Bronchial epithelial cell (primary cell): ENCODE measurements around the gene SMCHD1. TPM values are rescaled to one million over a fixed set of nuclear protein-coding genes. Genes with fewer than 3 reads are reported as not detected.

ENCODE experiments used
- DNase-seq: peaks from one replicate; pipeline ENCODE4 v3.0.0-alpha.2; 2010; ENCODE audit warnings: low read depth
- FAIRE-seq: peaks from 2 replicates; lab custom pipeline; 2011; peaks lifted over from hg19 to GRCh38; lab: Jason Lieb, UNC
- H3K27me3 ChIP-seq: 2 replicates; pipeline ENCODE4 v1.5.1; 2011; ENCODE audit warnings: low read length; ENCODE audit not compliant: control insufficient read depth, insufficient read depth
- H3K36me3 ChIP-seq: 2 replicates; pipeline ENCODE4 v1.5.1; 2011; ENCODE audit warnings: low read length; ENCODE audit not compliant: control insufficient read depth, insufficient read depth
- H3K4me3 ChIP-seq: 2 replicates; pipeline ENCODE4 v1.5.1; 2011; ENCODE audit warnings: mild to moderate bottlenecking, low read depth, low read length, control low read depth
- CTCF ChIP-seq: IDR thresholded peaks from 2 replicates; pipeline ENCODE4 v1.5.1; 2011; ENCODE audit warnings: mild to moderate bottlenecking, moderate library complexity, low read length, control low read depth, inconsistent platforms; ENCODE audit not compliant: insufficient read depth, severe bottlenecking
- total RNA-seq: library from RNA; depleted of rRNA; stranded (reverse); fragments of >200 nt; gene quantifications from 2 replicates; pipeline ENCODE4 v1.2.1, GENCODE V29; 2014

Gene SMCHD1
- total RNA-seq, 1 donor from 2014 or later = 45.3 TPM

DNA sequence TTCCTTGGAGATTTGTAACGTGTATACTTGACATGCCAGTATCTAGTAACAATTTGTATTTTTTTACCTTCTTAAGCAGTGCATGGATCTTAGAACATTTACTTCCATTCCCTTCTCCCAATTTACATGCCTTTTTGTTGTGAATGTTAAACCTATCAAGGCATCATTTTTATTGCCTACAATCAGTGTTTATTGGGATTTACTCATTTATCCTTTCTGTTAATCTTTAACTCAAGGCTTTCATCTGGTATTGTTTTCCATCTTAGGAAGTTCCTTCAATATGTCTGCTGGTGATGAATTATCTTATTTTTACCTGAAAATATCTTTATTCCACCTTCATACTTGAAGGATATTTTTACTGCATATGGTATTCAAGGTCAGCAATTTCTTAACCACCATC is 102.8 kb downstream of the SMCHD1 start:
- no peak for TF ChIP-seq CTCF
- Histone ChIP-seq H3K4me3 (no peak overlapping the region), H3K27me3 (no peaks in the 10 kb centered on the region), H3K36me3 (peaks cover 2% of the 10 kb centered on the region)
- no peak for FAIRE-seq
- DNase-seq = no peak

GRCh38 chr18:2774669-2775068 is 119.1 kb downstream of the SMCHD1 start:
- FAIRE-seq (no peak), DNase-seq (no peak)
- H3K4me3 ChIP-seq = no peak overlapping the region
- TF ChIP-seq CTCF = no peak
- H3K36me3 ChIP-seq = peaks cover 7% of the 10 kb centered on the region
- H3K27me3 ChIP-seq = no peaks in the 10 kb centered on the region

GRCh38 chr18:2776601-2777000 is 121.1 kb downstream of the SMCHD1 start:
- FAIRE-seq (no peak), DNase-seq (peak; percentile 51)
- no peak for TF ChIP-seq CTCF
- no peak overlapping the region for H3K4me3 ChIP-seq
- no peaks in the 10 kb centered on the region for H3K27me3 ChIP-seq
- H3K36me3 ChIP-seq = peaks cover 6% of the 10 kb centered on the region

- DNase-seq = no peak
- FAIRE-seq = no peak
- H3K27me3 ChIP-seq = no peaks in the 10 kb centered on the region
- TF ChIP-seq CTCF = no peak
- H3K36me3 ChIP-seq = peaks cover 6% of the 10 kb centered on the region
- H3K4me3 ChIP-seq = no peak overlapping the region
Measured at GRCh38 chr18:2777241-2777640, 121.7 kb downstream of the SMCHD1 start.

GRCh38 chr18:2780750-2781149 is 125.2 kb downstream of the SMCHD1 start:
- H3K4me3 ChIP-seq = no peak overlapping the region
- TF ChIP-seq CTCF = no peak
- H3K36me3 ChIP-seq = peaks cover 5% of the 10 kb centered on the region
- DNase-seq (no peak), FAIRE-seq (no peak)
- no peaks in the 10 kb centered on the region for H3K27me3 ChIP-seq

DNA sequence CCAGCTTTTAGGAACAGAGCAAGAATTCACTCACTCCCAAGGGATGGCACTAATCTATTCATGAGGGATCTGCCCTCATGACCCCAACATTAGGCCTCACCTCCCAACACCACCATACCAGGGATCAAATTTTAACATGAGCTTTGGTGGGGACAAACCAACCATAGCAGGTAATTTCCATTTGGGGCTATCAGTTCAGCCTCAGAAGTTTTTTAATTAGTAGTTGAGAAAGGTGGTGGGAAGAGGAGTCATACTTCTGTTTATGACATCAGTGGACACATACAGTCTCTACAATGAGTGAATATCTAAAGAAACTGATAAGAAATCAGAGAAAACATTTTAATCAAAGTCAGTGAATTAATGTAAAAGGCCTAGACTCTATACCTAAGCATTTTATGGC is 131.7 kb downstream of the SMCHD1 start:
- Histone ChIP-seq H3K36me3 (peaks cover 7% of the 10 kb centered on the region), H3K27me3 (no peaks in the 10 kb centered on the region), H3K4me3 (no peak overlapping the region)
- TF ChIP-seq CTCF = no peak
- no peak for DNase-seq
- no peak for FAIRE-seq
